GM18907 (cell line): Measurements from ENCODE around the gene STT3A.
"Not testable (repeated sequence)": the region's sequence is repeated elsewhere in the genome, so short reads cannot be mapped to it uniquely, and the experiment has no call there.

ENCODE experiments used
- ATAC-seq: cut with Tn5 transposase; IDR thresholded peaks from one replicate; pipeline ENCODE4 v1.9.1; 2021; ENCODE audit warnings: mild to moderate bottlenecking, moderate library complexity; ENCODE audit not compliant: unreplicated experiment

The STT3A gene

GRCh38 chr11:125592305-125593113 is at the start of gene STT3A:
TSS of gene STT3A (plus strand) at chr11:125592852. CDS start at chr11:125595916, 3,064 bp downstream.
- peak; percentile 98 for ATAC-seq

- no peak for ATAC-seq
Measured at GRCh38 chr11:125550780-125551179, 41.9 kb upstream of the STT3A start.

GRCh38 chr11:125551835-125552342 is 40.8 kb upstream of the STT3A start:
- ATAC-seq, result no peak

- no peak for ATAC-seq
Measured at GRCh38 chr11:125552927-125553326, 39.7 kb upstream of the STT3A start.

- no peak for ATAC-seq
Measured at GRCh38 chr11:125553357-125553756, 39.3 kb upstream of the STT3A start.

- ATAC-seq, result no peak
Measured at GRCh38 chr11:125554038-125554437, 38.6 kb upstream of the STT3A start.

GRCh38 chr11:125559888-125560287 is 32.8 kb upstream of the STT3A start:
- ATAC-seq, result no peak

- ATAC-seq, result no peak
Measured at GRCh38 chr11:125561924-125562323, 30.7 kb upstream of the STT3A start.

GRCh38 chr11:125562430-125562829 is 30.2 kb upstream of the STT3A start:
- no peak for ATAC-seq

GRCh38 chr11:125564357-125564756 is 28.3 kb upstream of the STT3A start:
- no peak for ATAC-seq

GRCh38 chr11:125566235-125566634 is 26.4 kb upstream of the STT3A start:
- ATAC-seq, result no peak

- ATAC-seq, result peak; percentile 96
Measured at GRCh38 chr11:125568970-125569914, 23.4 kb upstream of the STT3A start, which contains the start of gene EI24. TSS of gene EI24 (plus strand) at chr11:125569477. CDS start at chr11:125572528, 3,051 bp downstream.

- peak; percentile 37 for ATAC-seq
Measured at GRCh38 chr11:125569915-125570621, 22.6 kb upstream of the STT3A start.

- ATAC-seq, result no peak
Measured at GRCh38 chr11:125570952-125571351, 21.7 kb upstream of the STT3A start.

- no peak for ATAC-seq
Measured at GRCh38 chr11:125572916-125573315, 19.7 kb upstream of the STT3A start.

- not testable (repeated sequence) for ATAC-seq
Measured at GRCh38 chr11:125577181-125577580, 15.5 kb upstream of the STT3A start.

GRCh38 chr11:125578783-125579182 is 13.9 kb upstream of the STT3A start:
- ATAC-seq, result no peak

GRCh38 chr11:125579811-125580210 is 12.8 kb upstream of the STT3A start:
- no peak for ATAC-seq

- no peak for ATAC-seq
Measured at GRCh38 chr11:125583496-125583895, 9.2 kb upstream of the STT3A start.

- ATAC-seq, result no peak
Measured at GRCh38 chr11:125585487-125585886, 7.2 kb upstream of the STT3A start.

GRCh38 chr11:125586623-125587022 is 6.0 kb upstream of the STT3A start:
- ATAC-seq, result no peak
